Hepatocyte (in vitro differentiated cells): ENCODE results near the gene SLC8A1. TPM values are rescaled to one million over a fixed set of nuclear protein-coding genes. Genes with fewer than 3 reads are reported as not detected.
A peak's percentile ranks its signal among the peaks of the same experiment; 100 is the strongest.

Experiments
- DNase-seq: peaks from one replicate; pipeline ENCODE4 v3.0.0-alpha.2; 2016; ENCODE audit warnings: low spot score
- H2AFZ ChIP-seq: fragments of 200-600 bp; sonication (generic); 2 replicates; pipeline ENCODE4 v1.6.0; 2016; ENCODE audit warnings: antibody characterized with exemption, mild to moderate bottlenecking
- H3K27ac ChIP-seq: fragments of 200-600 bp; sonication (generic); 2 replicates; pipeline ENCODE4 v1.5.1; 2016; ENCODE audit warnings: mild to moderate bottlenecking
- H3K27me3 ChIP-seq: fragments of 200-600 bp; sonication (generic); 2 replicates; pipeline ENCODE4 v1.6.1; 2016
- H3K36me3 ChIP-seq: fragments of 200-600 bp; sonication (generic); replicated peaks from 2 replicates; pipeline ENCODE4 v1.5.1; 2016; ENCODE audit warnings: low read depth; ENCODE audit not compliant: insufficient read depth
- H3K4me1 ChIP-seq: fragments of 200-600 bp; sonication (generic); 2 replicates; pipeline ENCODE4 v1.5.1; 2016; ENCODE audit warnings: mild to moderate bottlenecking, moderate library complexity; ENCODE audit not compliant: insufficient read depth
- H3K4me2 ChIP-seq: fragments of 200-600 bp; sonication (generic); 2 replicates; pipeline ENCODE4 v1.6.0; 2016
- H3K4me3 ChIP-seq: fragments of 200-600 bp; sonication (generic); 2 replicates; pipeline ENCODE4 v1.5.1; 2016; ENCODE audit warnings: mild to moderate bottlenecking
- H3K79me2 ChIP-seq: fragments of 200-600 bp; sonication (generic); 2 replicates; pipeline ENCODE4 v1.6.0; 2017; ENCODE audit warnings: mild to moderate bottlenecking
- H3K9me2 ChIP-seq: fragments of 200-600 bp; sonication (generic); replicated peaks from 2 replicates; pipeline ENCODE4 v1.6.0; 2017; ENCODE audit warnings: mild to moderate bottlenecking; ENCODE audit not compliant: insufficient read depth
- H3K9me3 ChIP-seq: fragments of 200-600 bp; sonication (generic); 2 replicates; pipeline ENCODE4 v1.5.1; 2016; ENCODE audit warnings: low read depth, mild to moderate bottlenecking
- H4K20me1 ChIP-seq: fragments of 200-600 bp; sonication (generic); 2 replicates; pipeline ENCODE4 v1.6.0; 2016; ENCODE audit warnings: mild to moderate bottlenecking; ENCODE audit not compliant: insufficient read depth, poor library complexity, severe bottlenecking
- CTCF ChIP-seq: fragments of 200-600 bp; sonication (generic); IDR thresholded peaks from 2 replicates; pipeline ENCODE4 v1.5.1; 2016; ENCODE audit warnings: antibody characterized with exemption, mild to moderate bottlenecking; ENCODE audit not compliant: poor library complexity
- EZH2 ChIP-seq: fragments of 200-600 bp; sonication (generic); IDR thresholded peaks from 2 replicates; pipeline ENCODE4 v1.6.1; 2016; ENCODE audit warnings: antibody characterized with exemption, mild to moderate bottlenecking, borderline replicate concordance
- EZH2phosphoT487 ChIP-seq: fragments of 200-600 bp; sonication (generic); IDR thresholded peaks from one replicate; pipeline ENCODE4 v1.6.1; 2018; ENCODE audit warnings: antibody characterized with exemption, mild to moderate bottlenecking, low read depth, moderate library complexity; ENCODE audit not compliant: unreplicated experiment, severe bottlenecking
- WGBS: methylation state at CpG from one replicate; pipeline ENCODE4 v1.1.6; 2016; ENCODE audit warnings: low lambda C conversion rate; ENCODE audit errors: missing lambda C conversion rate; 5-methylcytosine and 5-hydroxymethylcytosine counted together
- polyA plus RNA-seq: library from polyadenylated mRNA; unstranded; fragments of >200 nt; fragmentation: Nextera tagmentation; extraction: Ambion mirVana; gene quantifications from 2 replicates; pipeline ENCODE4 v1.2.1, GENCODE V29; 2016
- total RNA-seq: library from RNA; depleted of rRNA; stranded (reverse); fragments of >200 nt; gene quantifications from 2 replicates; pipeline ENCODE4 v1.2.3, GENCODE V29; 2014

The SLC8A1 gene
- total and polyA plus RNA-seq, 2 experiments from 2014 or later, result 2.2 to 8.9 TPM

DNA sequence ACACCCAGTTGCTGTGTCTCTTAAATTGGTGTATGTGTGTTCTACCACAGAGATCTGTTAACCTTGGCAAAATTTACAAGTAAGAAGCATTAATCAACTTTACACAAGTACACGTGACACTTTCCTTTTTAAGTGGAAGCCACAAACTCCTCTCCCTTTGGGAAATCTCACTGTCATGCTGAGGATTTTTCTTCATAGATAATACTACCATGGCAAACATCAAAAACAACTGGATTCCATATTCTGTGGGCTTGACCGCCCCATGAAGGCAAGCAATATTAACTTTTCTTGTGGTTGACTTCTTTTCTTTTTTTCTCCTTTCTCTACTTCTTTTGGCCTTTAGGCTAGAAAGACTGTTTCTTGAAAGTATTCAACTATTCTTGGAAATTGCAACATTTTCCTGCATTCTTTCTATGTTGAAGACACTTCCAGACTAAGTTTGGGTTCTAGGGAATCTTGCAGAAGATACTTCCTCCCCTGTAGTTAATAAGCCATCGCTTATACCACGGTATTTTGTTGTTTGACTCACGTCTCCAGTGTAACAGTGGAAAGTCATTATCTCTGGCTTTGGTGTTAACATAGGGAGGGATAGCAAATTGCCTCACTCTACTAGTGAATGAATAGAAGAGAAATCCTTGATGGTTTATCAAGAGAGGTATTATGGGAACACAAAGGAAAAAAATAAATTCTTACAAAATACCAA, 79.5 kb downstream of the SLC8A1 start:
- H3K4me3 ChIP-seq, result no peak overlapping the region
- H2AFZ ChIP-seq, result no peak overlapping the region
- TF ChIP-seq EZH2phosphoT487 (no peak), EZH2 (no peak), CTCF (no peak)
- no peaks in the 10 kb centered on the region for H3K9me2 ChIP-seq
- H3K9me3 ChIP-seq, result no peaks in the 10 kb centered on the region
- H3K4me2 ChIP-seq, result no peak overlapping the region
- peaks cover 17% of the 10 kb centered on the region for H3K4me1 ChIP-seq
- 66% methylated on average over 5 of the region's 5 CpGs for WGBS
- no peaks in the 10 kb centered on the region for H3K27me3 ChIP-seq
- DNase-seq, result no peak
- peak overlapping the region; percentile 45 for H3K27ac ChIP-seq
- no peaks in the 10 kb centered on the region for H3K79me2 ChIP-seq
- H4K20me1 ChIP-seq, result no peaks in the 10 kb centered on the region
- H3K36me3 ChIP-seq, result no peaks in the 10 kb centered on the region

- Histone ChIP-seq H3K27ac (peak overlapping the region; percentile 45), H3K4me2 (peak overlapping the region; percentile 25), H3K36me3 (no peaks in the 10 kb centered on the region), H3K4me3 (no peak overlapping the region), H2AFZ (no peak overlapping the region), H3K4me1 (peaks cover 17% of the 10 kb centered on the region), H3K79me2 (no peaks in the 10 kb centered on the region), H3K9me3 (no peaks in the 10 kb centered on the region), H3K9me2 (no peaks in the 10 kb centered on the region), H4K20me1 (no peaks in the 10 kb centered on the region), H3K27me3 (no peaks in the 10 kb centered on the region)
- WGBS, result 31% methylated on average over 4 of the region's 4 CpGs
- peak; percentile 41 for DNase-seq
- no peak for TF ChIP-seq EZH2
- no peak for TF ChIP-seq CTCF
- TF ChIP-seq EZH2phosphoT487, result no peak
These were observed 80.2 kb downstream of the SLC8A1 start for GRCh38 chr2:40371525-40372282.

DNA sequence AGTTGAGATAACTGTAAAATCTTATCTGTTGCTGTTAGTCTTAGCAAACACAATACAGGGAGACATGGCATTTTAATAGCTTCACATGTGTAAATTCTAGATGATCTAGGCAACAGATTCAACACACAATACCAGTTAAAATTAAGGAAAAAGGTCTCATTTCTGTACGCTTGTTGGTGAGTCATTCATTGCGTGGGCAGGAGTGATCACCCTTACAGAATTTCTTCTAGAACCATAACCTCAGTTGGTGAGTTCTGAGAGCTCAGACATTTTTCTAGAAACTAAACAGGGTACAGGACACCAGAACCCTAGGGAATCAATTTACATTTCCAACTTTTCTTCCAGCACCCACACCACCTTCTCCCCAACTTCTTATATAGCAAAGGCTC, 81.9 kb downstream of the SLC8A1 start:
- TF ChIP-seq CTCF (no peak), EZH2phosphoT487 (no peak), EZH2 (no peak)
- Histone ChIP-seq H3K9me3 (no peaks in the 10 kb centered on the region), H3K36me3 (no peaks in the 10 kb centered on the region), H3K9me2 (no peaks in the 10 kb centered on the region), H3K4me2 (no peak overlapping the region), H3K4me3 (no peak overlapping the region), H2AFZ (no peak overlapping the region), H3K4me1 (peaks cover 17% of the 10 kb centered on the region), H3K27ac (no peak overlapping the region), H4K20me1 (no peaks in the 10 kb centered on the region), H3K27me3 (no peaks in the 10 kb centered on the region), H3K79me2 (no peaks in the 10 kb centered on the region)
- WGBS, result 95% methylated on average over 2 of the region's 2 CpGs
- DNase-seq, result no peak
